Stimulated activated CD4-positive, alpha-beta T cell treated with anti-CD3 and anti-CD28 coated beads, TNF-alpha, amount 100 ng/mL, for 1 hour (primary cell): ENCODE data around the gene CERS5.
A peak's percentile ranks its signal among the peaks of the same experiment; 100 is the strongest.
"Not testable (repeated sequence)": the region's sequence is repeated elsewhere in the genome, so short reads cannot be mapped to it uniquely, and the experiment has no call there.

ENCODE experiments used
- DNase-seq, 3 donors: peaks; one replicate each; pipeline ENCODE4 v3.0.0-alpha.2; 2020; ENCODE audit warnings: low read depth in 3 of 3, low spot score in 1 of 3

Gene CERS5

DNA sequence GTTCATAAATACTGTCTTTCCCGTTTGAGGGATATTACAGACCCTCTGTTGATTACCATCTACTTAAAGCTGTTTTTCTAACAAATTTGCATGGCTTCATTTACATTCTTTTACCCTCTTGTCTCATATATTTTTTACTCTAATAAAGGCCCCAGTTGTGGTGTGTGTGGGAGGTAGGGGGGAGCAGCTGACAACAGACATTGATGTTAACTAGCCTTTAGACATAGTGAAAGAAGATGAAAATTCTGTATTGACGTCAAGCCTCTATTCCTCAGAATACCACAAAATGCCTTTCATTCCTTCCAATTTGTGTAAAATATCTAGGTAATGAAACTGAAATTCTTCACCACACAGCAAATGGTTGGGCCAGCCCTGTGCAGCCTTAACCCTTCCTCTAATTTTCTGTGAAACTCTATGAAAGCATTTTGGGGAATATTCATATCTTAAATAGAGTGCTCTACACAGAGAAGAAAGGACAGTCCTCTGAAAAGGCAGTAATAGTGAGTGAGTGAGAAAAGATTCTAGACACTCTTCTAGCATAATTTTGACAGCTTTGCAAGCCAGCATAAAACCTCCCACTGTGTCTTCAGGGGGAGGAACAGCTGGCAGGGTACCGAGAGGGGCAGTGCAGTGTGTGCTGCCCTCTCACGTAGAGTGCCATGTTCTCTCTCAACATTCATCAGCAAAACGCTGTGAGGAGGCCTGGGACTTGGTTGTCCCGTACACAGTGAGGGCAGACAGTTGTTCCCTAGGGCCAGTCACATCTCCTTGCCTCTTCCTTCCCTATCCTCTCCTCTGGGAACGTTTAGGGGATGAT, 20.1 kb upstream of the CERS5 start:
- DNase-seq: no peak

DNA sequence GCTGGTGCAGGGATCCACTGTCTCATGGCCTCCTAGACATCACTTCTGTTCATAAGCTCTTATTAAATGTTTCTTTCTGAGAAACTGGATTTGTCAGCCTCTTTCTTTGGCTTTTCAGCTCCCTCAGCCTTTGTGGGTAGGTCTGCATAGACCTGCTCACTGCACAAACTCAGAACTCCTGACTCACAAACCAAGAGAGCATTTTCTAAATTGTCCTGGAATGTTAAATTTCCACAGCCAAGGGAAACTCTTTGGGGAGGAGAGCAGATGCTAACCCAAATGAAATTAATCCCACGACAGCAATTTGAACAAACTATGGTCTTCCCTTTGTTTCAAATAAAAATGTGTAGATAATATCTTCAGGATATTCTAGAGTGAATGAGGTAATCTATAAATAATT, 19.5 kb upstream of the CERS5 start:
- no peak for DNase-seq

GRCh38 chr12:50185970-50186663, 18.9 kb upstream of the CERS5 start:
- no peak for DNase-seq

DNA sequence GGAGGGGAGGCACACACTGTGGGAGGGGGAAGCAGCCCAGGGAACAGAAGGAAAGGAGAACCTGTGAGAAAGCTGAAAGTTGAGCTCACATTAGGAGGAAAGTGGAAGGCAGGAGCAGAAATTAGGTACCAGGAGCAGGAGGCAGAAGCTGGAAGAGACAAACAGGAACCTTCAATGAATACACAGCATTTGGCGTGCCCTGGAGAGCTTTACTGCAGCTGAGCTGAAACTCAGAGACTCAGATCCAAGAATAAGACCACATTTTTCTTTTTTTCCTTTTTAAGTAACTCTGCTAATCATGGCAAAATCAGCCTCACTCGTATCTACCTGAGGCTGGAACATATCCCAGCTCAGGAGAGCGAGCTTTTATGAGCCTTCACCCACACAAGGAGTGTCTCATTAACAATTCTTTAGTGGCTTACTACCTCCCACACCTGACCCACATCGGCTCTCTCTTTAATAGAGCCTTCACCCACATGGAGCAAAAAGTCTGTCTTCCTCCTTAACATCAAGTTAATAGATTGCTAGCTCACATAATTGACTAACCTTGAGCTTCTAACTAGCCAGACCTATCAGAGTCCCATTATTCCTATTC, 18.2 kb upstream of the CERS5 start:
- no peak for DNase-seq

DNA sequence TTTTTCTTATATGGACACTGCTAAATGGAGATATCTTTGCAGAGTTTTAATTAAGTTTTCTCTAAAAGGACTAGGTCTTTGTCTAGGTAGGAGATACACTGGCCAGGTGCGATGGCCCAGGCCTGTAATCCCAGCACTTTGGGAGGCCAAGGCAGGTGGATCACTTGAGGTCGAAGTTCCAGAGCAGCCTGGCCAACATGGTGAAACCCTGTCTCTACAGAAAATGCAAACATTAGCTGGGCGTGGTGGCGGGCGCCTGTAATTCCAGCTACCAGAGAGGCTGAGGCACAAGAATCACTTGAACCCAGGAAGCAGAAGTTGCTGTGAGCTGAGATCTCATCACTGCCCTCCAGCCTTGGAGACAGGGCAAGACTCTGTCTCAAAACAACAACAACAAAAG, 17.1 kb upstream of the CERS5 start:
- no peak for DNase-seq

DNA sequence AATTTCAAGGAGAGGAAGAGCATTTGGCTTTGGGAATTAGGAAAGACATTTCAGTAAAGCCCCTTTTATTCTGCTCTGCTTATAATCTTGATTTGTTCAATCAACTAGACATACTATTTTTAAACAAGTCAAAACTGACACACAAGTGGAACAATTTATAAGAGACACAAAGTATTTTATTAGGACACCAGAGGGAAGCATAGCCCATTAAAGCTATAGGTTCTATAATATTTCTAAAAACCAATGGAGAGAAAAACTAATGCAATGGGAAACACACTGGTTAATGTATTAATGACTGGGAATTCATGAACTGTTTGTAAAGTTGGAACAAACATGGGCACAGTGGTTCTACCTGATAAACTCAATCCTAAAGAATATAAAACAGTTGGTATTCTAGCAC, 15.3 kb upstream of the CERS5 start:
- no peak for DNase-seq

GRCh38 chr12:50181691-50182090, 14.5 kb upstream of the CERS5 start:
- no peak for DNase-seq

DNA sequence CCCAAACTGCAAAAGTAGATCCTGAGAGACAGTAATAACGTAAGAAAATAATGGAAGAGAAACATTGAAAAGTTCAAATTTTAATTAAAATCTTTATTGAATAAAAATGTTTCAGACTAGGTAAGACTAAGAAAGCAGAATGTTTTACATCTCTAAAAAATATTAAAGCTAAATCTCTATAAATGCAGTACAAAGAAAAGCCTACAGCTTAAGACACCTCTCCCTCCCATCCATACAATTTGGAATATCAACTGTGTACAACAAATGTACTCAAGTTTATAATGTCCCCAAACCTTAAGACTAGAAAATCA, 8.5 kb upstream of the CERS5 start:
- DNase-seq: no peak

DNA sequence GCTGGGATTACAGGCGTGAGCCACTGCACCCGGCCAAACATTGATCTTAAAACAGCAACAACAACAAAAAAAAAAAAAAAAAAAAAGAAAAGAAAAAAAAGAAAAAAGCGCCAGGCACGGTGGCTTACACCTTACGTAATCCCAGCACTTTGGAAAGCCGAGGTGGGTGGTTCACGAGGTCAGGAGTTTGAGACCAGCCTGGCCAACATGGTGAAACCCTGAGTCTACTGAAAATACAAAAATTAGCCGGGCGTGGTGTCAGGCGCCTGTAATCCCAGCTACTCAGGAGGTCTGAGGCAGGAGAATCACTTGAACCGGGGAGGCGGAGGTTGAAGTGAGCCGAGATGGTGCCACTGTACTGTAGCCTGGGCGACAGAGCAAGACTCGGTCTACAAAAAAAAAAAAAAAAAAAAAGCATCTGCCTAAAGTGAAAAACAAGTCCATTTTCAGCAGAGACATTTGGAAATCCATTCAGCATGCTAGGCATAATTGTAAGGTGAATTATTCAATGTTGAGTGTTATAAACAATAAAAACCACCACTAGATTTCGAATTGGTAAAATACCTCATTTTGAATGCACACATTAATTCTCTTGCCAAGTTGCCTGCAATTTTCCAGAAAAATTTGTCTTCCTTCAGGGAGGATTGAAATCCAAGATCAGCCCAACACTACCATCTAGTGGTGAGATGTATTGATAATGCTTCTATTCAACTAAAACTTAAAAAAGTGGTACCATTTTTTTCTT, 8.0 kb upstream of the CERS5 start:
- no peak for DNase-seq

DNA sequence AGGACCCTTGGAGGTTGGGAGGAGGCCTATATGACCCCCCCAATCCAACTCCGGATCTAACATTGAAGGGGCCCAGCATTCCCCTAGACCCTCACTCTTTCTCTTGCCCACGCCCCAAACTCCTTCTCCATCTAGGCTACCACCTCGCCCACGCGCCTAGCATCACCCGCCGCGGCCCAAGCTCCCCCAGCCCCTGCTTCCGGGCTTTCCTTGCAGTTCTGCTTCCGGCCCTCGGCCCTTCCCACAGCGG, 445 bp downstream of the CERS5 start:
- peak in 1 of 3 donors; percentile 42 for DNase-seq

GRCh38 chr12:50164963-50165362, 2.2 kb downstream of the CERS5 start:
- no peak for DNase-seq

DNA sequence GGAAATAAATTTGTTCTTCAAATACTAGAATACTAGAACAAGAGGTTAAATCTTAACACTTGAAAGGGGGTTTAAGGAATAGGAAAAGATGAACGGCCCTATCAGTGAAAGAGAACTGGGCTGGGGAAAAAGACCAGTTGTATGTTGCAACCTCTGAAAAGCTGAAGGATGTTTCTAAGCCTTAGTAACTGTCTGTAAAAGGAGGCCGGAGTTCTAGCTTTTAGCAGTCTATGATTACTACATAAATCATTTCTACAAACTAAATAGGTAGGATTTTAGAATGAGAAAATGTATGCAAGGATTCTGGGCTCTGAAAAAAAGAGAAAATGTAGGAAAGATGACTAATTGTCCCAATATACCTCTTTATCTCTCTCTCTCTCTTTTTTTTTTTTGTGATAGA, 4.9 kb downstream of the CERS5 start:
- DNase-seq: no peak

DNA sequence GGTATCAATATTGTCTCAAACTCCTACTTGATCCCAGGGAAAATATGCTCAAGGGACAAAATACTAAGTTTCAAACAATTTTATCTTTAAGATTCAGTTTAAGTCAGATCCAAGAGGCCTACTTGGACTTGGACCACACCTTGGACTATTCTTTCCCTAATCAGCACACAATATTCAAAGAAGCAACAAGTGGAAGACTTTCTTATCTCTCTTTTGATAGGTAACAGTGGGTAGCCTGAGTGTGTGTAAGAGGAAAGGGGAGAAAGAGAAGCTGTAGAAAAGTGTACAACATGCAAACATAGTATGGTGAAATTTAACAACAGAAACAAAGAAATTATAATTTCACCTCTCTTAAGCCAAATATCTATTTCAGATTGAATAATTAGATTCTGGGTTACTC, 6.5 kb downstream of the CERS5 start:
- DNase-seq: no peak

DNA sequence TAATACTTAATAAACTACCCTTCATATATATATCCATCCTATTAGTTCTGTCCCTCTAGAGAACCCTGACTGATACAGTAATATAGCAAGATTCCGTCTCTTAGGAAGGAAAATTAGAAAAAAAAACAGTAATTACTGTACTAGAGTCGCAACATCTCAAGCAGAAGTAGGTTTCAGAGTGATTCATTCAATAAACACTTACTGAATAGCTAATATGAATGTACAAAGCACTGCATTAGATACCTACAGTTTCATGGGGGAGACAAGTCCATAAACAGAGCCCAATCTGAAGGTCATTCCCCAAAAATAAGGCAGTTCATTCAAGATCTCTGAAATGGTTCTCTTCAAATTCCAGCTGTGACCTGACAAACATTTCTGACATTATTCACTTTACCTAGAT, 9.9 kb downstream of the CERS5 start:
- DNase-seq: no peak

DNA sequence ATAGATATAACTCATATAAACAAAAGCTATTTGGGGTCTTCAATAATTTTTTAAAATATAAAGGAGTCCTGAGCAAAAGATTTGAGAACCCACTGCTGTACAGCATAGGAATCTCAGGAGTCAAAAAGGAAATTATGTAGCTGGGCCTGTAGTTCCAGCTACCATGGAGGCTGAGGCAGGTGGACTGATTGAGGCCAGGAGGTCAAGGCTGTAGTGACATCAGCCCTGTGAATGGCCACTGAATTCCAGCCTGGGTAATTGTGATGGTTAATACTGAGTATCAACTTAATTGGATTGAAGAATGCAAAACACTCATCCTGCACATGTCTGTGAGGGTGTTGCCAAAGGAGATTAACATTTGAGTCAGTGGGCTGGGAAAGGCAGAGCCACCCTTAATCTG, 10.5 kb downstream of the CERS5 start:
- DNase-seq: no peak

GRCh38 chr12:50154947-50155346, 12.2 kb downstream of the CERS5 start:
- DNase-seq: not testable (repeated sequence)

- no peak for DNase-seq
Measured at GRCh38 chr12:50151047-50151687, 16.0 kb downstream of the CERS5 start.

GRCh38 chr12:50149311-50149710, 17.9 kb downstream of the CERS5 start:
- no peak for DNase-seq

GRCh38 chr12:50148011-50148410, 19.2 kb downstream of the CERS5 start:
- not testable (repeated sequence) for DNase-seq

DNA sequence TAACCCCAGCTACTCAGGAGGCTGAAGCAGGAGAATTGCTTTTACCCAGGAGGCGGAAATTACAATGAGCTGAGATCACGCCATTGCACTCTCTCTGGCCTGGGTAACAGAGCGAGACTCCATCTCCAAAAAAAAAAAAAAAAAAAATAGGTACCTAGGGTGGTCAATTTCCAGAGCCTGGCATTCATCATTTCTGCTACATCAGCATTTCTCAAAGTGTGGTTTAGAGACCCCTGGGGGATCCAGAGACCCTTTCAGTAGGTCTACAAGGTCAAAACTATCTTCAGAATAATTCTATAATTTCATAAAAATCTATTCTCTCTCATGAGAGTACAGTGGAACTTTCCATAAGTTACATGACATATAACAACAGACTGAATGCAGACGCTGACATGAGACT, 19.9 kb downstream of the CERS5 start:
- no peak for DNase-seq

DNA sequence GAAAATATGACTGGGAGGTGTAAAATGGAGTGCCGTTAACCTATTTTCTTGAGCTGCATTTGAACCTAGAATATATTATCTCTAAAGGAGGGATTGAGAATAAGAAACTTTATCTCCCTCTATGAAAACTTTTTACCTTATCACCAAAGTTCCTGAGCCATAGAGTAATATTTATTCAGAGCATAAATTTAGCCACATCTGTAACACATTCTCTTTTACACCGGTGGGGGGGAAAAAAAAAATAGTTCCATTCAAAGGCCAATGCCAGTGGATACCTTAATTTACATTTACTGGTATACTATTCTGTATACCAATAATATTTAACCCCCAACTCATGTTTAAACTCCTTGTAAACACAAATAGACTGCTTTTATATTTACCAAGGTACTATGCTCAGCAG, 21.7 kb downstream of the CERS5 start:
- no peak for DNase-seq

DNA sequence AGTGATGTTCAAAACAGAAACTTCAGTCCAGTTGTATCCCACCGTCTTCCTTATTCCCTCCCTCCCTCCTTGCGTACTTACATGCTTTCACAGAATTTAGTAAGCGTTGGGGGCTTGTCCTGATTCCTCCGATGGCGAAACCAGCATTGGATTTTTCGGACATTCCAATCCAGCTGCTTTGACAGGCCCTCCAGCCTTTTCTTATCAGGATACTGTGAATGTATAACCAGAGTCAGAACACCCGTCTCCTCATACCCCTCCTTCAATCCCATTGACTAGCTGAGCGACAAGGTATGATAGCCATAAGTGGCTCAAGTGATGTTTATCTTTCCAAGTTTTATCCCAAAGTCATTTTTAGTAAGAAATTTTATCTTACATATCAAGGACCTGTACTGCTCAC, 24.2 kb downstream of the CERS5 start:
- DNase-seq: no peak
